Hematopoietic multipotent progenitor cell (in vitro differentiated cells): ENCODE data around the gene TRIM14. TPM values are rescaled to one million over a fixed set of nuclear protein-coding genes. Genes with fewer than 3 reads are reported as not detected.
"Not testable (repeated sequence)": the region's sequence is repeated elsewhere in the genome, so short reads cannot be mapped to it uniquely, and the experiment has no call there.

Experiments used
- DNase-seq, 3 donors: peaks; one replicate each; pipeline ENCODE4 v3.0.0-alpha.2; 2011 to 2015; ENCODE audit warnings: low read depth in 2 of 3, low spot score in 2 of 3
- total RNA-seq: library from RNA; depleted of rRNA; stranded (reverse); fragments of >200 nt; gene quantifications from one replicate; pipeline ENCODE4 v1.2.3, GENCODE V29; 2012

TRIM14 gene
- total RNA-seq, 1 donor: 33.4 TPM

DNA sequence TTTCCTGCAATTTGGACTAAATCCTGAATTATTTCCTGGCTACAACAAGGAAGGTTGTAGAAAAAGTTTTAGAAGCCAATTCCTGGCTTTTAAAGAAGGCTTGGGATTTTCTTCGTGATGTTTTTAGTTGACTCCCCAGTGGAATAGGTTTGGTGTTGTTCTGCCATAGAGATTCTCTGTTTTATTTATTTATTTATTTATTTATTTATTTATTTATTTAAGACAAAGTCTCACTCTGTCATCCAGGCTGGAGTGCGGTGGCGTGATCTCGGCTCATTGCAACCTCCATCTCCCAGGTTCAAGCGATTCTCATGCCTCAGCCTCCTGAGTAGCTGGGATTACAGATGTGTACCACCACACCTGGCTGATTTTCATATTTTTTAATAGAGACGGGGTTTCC is 1.9 kb downstream of the TRIM14 start:
- DNase-seq: not testable (repeated sequence)

DNA sequence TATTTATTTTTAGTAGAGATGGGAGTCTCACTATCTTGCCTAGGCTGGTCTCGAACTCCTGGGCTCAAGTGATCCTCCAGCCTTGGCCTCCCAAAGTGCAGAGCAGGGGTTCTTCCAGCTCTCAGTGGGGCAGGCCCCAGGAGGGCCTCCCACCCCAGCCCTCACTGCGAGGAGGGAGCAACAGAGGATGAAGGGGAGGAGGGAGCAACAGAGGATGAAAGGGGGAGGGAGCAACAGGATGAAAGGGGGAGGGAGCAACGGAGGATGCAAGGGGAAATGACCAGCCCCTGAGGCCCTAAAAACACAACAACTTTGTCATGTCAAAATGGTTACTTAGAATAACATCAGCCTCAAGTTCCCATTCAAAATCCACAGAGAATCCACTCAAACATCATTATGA is 10.0 kb downstream of the TRIM14 start:
- DNase-seq: no peak

DNA sequence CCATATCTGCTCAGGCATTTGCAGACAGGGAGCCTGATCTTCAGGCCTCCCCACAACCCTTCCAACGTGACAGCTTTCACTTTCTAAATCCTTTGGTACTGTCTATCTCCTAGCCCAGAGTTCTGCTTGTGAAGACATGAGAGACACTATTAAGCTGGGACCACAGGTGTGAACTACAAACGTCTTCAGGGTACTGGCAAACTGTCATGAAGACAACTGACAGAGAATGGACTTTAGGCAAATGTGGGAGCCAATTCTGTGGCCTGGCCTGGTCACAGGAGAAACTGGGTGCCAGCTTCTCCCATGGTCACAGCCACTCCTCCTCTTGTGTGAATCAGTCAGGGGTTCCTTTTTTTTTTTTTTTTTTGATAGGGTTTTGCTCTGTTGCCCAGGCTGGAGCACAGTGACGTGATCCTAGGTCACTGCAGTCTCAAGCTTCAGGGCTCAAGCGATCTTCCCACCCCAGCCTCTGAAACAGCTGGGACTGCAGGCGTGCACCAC is 10.4 kb downstream of the TRIM14 start:
- peak in 2 of 3 donors; percentile 64 to 65 for DNase-seq

DNA sequence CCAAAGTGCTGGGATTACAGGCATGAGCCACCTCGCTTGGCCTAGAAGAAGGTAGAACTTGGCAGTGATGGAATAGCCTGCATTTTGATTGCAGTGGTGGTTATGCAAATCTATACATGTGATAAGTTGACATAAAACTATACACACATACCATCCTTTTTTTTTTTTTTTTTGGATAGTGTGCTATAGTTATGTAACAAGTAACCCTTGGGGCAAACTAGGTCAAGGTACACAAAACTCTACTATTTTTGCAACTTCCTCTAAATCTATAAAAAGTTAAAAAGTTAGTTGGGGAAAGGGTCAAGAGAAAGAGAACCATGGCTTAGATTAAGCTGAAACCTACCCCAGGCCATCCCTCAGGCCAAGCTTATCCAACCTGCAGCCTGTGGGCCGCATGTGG is 11.1 kb downstream of the TRIM14 start:
- DNase-seq: no peak

DNA sequence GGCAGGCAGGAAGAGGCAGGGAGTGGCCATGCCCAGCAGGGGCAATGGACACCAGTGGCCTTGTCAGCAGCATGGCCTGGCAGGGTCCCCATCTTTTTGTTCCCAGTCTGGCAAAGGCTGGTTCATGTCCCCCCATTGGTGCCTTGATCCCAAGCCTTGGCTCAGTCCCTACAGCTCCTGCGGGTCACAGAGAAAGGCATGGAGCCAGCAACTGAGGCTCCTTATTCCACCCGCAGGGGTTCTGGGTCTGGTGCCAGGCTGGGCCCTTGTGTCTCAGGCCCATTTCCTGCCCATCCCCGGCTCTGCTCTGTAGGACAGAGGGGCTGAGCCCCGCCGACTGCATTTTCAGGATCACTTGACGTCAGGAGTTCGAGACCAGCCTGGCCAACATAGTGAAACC is 14.0 kb downstream of the TRIM14 start:
- DNase-seq: no peak

DNA sequence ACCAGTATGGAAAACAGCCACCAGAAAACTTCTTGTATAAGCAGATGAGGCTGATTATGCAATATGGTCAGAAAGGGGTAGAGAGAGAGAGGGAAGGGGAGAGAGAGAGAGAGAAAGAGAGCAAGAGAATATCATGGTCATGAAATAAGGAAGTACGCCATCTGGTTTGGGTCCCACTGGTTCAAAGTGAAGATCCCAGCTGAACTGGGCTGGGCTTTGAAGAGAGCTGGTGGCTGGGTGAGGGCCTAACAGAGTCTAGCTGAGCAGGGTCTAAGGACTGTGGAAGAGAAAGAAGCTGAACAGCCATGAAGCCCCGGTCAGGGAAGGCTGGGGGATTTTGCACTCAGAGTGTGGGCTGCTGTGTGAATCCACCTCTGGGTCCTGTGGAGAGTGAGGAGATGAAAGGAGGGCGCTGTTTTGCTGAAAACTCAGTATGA is 14.6 kb downstream of the TRIM14 start:
- peak in 2 of 3 donors; percentile 56 to 87 for DNase-seq

DNA sequence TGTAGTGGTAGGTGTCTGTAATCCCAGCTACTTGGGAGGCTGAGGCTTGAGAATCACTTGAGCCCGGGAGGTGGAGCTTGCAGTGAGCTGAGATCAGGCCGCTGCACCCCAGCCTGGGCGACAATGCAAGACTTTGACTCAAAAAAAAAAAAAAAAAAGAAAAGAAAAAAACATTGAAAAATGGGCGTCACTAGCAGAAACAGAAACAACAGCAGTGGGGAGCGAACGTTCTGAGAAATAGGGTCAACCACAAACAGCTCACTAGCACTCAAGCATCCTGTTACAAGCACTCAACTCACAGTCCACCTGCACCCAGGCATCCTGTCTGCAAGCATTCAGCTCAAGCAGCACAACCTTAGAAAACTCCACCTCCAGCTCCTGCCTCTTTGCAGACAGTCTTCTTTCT is 17.2 kb downstream of the TRIM14 start:
- DNase-seq: peak; percentile 70 to 94 (median 89)

DNA sequence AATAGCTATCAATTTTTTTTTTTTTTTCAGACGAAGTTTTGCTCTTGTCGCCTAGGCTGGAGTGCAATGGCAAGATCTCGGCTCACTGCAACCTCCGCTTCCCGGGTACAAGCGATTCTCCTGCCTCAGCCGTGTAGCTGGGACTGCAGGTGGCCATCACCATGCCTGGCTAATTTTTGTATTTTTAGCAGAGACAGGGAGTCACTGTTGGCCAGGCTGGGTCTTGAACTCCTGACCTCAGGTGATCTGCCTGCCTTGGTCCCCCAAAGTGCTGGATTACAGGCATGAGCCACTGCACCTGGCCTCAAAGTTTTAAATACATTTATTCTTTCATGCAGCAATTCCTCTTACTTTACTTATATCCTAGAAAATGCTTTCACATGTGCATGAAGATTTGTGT is 17.6 kb downstream of the TRIM14 start:
- no peak for DNase-seq

DNA sequence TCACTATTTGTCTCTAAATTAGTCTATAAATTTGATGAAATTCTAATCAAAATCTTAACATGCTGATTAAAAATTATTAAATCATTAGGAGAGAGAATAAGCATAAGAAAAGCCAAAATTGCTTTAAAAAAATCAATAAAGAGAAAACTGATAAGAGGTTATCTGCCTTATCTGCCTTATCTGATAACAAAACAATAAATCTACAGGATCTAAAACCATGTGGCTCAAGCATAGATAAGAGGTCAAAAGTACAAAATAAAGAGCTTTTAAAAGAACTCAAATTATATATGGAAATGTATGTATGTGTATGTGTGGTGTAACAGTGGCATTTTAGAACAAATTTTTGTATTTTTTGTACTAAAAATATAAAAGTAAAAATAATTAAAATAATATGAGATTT is 18.6 kb downstream of the TRIM14 start:
- DNase-seq: no peak

DNA sequence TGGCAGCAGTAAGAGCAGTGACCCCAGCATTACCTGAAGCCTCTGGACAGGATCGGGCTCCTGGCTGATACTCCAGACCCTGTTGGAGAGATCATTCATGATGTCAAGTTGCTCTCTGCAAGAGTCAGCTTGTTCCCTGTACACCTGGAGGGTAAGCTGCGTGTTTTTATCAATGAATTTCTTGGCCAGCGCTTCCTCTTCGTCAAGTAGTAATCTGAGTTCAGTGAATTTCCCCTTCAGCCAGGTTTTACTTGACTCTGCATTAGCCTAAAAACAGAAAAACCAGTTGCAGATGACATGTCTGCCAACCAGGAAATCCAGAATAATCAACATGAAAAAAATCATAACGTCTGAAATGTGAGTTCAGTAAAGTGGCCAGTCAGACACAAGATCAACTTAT is 19.1 kb downstream of the TRIM14 start:
- peak in 1 of 3 donors; percentile 34 for DNase-seq

DNA sequence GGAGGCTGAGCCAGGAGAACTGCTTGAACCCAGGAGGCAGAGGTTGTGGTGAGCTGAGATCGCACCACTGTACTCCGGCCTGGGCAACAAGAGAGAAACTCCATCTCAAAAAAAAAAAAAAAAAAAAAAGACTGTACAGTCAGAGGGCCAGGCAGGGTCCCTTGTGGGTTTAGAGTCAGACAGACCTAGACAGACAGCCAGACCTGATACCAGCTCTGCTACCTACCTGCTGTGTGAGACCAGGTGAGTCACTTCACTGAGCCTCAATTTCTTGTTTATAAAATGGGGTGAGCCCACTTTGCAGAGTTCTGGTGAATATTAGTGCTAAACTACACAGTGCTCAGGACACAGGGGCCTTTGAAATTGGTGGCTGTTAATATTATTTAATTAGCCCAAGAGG is 19.7 kb downstream of the TRIM14 start:
- DNase-seq: no peak

DNA sequence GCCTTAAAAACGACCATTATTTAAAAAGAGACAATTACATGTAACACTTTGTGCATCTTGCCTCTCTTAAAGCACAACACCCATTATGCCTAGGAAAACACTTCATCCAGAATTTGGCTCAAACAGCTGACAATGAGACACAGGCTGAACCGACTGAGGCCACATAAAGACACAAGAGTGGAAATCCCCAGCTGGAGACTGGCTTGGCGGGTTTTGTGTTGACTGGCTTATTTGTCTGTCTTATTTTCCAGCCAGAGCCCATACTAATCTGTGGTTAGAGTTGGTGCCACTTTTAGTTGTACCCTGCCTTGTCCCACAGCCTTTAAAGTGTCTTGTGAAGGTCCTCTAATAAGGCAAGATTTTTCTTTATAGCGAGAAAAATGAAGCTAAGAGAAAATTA is 21.2 kb downstream of the TRIM14 start:
- no peak for DNase-seq

DNA sequence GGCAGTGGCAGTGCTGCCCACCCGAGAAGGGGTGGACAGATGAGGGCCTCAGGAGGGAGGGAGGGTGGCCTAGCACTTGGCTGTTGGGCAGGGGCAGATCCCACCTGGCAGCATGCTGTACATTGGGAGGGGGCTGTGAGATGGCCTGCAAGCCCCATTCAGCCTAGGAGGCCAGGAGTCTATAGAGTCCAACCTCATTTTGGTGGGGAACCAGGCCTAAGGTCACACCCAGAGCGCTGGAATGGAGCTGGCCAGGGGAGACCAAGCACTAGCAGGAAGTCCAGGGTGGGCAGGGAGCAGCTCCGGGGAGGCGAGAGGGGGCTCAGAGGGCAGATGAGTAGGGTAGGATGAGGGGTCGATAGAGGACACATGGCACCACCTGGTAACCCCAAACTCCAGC is 22.9 kb downstream of the TRIM14 start:
- no peak for DNase-seq

DNA sequence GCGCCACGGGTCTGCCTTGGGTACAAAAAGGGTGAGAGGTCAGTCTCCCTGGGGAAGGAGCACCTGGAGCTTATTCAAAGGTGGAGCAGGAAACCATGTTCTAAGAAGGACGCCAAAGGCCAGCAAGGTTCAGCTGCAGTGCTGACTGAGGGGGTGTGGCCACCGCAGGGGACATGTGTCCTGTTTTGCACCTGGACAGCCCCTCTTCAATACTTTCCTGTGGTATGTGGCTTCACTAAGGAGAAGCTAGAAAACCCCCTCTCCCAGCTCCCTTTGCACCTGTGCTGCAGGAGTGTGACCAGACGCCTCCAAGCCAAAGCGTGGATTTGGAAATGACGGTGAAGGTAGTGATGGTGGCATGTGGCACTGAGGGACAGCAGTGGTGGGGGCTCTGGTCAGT is 23.6 kb downstream of the TRIM14 start:
- DNase-seq: no peak

DNA sequence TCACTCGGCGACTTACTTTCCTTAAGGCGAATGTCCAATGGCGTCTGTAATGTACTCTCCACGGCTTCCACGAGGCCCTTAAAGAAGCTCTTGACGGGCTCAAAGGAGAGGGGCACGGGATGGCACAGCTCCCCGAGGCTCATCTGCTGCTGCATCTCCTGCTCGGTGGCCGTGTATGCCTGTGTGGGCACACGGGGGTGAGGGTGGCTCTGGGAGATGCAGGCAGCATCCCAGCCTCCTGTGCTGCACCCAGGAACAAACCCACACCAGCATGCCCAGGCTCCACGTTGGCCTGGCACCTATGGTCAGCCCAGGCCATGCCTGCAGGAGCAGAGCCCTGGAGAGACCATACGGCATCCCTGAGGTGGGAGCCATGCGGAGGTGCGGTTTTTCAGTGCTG is 24.2 kb downstream of the TRIM14 start:
- DNase-seq: no peak

DNA sequence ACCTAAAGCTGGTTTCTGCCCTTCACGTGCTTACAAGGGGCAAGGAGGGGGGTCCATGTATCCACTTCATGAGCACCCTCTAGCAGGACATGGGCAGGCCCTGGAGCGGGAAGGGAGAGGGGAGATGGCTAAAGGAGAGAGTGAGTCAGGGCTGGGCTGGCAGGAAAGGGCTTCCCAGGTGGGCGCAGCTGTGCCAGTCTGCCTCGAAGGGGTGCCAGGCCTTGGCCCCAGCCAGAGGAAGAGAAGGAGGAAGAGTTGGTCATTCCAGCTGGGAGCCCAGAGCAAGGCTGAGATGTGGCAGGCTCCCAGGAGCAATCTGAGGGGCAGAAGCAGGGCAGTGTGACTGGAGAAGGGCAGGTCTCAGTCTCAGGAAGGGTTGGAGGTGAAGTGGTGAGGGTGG is 24.7 kb downstream of the TRIM14 start:
- DNase-seq: no peak

DNA sequence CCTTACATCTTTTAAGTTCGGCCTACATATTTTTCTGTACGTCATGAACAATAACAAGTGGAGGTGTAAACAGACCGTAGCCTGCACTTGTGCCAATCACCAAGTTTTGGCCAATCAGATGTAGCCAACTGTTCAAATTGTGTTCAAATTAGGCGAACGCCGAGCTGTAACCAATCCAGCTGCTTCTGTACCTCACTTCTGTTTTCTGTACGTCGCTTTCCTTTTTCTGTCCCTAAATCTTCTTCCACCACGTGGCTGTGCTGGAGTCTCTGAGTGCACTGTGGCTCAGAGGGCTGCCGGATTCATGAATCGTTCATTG is 26.4 kb downstream of the TRIM14 start:
- no peak for DNase-seq

DNA sequence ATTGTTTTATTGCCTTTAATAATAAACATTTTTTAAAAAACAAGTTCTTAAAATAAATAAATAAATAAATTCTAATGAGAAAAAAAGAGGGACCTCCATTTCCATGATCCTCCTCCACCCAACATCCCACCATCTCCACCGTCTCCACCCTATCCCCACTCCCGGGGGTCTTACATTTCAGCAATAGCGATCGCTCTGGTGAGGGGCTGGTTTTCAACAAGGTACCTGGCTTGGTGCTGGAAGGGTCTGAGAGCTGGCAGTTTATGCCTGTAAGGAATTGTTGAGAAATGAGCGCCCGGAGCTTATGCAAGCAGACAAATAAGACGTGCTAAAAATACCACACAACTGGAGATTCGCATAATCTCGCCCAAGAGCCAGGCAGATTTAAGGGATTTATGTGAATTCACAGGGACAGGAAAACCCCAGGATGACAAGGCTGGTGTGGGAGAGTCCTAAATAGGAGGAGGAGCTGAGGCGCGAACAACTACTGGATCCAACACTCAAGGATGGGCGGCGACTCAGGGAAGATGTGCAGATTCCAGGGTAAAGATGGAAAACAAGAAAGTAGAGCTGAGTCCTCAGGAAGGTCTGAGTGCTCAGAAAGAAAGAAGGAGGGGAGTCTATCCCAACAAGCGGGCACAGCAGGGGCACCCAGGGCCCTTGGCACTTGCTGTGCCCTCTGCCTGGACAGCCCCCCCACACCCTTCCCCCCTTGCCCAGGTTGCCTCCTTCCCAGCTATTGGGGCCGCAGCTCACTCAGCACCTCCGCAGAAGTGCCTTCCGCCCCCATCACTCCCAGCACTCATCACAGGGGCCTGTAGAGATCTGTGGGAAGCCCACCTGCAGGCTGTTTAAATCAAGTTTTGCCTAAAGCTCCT is 27.0 kb downstream of the TRIM14 start:
- no peak for DNase-seq

DNA sequence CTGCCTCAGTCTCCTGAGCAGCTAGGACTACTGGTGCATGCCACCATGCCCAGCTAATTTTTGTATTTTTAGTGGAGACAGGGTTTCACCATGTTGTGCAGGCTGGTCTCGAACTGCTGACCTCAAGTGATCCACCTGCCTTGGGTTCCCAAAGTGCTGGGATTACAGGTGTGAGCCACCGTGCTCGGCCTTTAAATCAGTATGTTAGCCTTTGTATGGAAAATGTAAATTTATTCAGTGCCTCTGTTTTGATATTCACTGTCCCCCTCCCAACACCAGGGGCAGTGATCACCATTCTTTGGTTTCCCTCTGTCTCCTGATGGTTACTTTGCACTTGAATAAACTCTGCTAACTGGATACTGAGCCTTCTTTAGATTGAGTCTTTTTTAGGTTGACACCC is 28.3 kb downstream of the TRIM14 start:
- not testable (repeated sequence) for DNase-seq

DNA sequence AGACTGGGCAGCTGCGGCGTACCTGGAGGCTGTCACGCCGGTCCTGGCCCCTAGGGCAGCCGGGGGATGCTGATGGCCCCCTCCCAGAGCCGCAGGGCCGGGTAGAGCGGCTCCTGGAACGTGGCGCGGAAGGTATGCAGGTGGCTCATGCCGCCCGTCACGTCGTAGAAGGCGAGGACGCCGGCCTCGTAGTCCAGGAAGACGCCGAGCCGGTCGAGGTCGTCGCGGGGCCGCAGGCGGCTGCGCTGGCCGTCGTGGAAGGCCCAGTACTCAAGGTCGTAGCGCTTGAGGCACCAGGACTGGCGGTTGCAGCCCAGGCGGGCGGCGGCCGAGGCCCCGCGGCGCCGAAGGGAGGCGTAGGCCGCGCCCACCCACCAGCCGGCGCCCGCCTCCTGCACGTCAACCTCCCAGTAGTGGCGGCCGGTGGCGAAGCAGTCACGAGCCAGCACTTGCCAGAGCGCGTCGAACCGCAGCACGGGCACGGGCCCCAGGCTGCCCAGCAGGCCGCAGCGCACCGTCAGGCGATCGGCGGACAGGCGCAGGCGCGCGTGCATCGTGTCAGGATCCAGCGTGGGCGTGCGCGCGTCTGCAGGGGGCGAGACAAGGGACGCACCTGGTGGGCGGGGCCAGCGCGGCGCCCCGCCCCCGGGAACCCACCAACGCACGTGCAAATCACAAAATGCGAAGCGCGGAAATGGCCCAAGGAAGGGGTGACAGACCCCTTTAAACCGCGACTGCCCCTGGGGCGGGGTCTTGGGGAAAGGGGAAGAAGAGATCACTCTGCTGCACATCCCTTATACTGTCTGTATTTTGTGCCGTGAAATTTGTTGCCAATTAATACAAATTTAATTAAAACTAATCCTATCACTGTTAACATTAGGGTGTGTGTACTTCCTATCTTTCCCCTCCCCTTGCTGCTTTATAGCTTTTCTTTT is 31.3 kb downstream of the TRIM14 start:
- DNase-seq: peak in 2 of 3 donors; percentile 84 to 85

DNA sequence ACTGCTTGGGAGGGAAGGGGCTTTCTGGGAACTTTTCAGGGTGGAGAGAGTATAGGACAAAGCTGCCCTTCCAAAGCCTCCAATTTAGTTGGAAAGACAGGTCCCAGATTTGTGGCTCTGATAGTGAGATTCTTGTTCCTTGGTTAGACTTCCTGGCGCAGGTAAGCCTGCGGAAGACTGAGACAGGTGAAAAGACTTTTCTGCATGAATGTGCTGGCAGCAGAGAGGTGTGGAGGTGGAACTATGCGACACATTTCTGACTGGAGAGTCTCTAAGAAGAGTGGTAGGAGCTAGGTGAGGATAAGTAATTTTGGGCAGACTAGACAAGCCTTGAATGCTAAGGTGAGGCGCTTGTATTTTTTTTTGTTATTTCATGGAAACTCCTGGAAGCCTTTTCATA is 32.6 kb downstream of the TRIM14 start:
- DNase-seq: no peak

DNA sequence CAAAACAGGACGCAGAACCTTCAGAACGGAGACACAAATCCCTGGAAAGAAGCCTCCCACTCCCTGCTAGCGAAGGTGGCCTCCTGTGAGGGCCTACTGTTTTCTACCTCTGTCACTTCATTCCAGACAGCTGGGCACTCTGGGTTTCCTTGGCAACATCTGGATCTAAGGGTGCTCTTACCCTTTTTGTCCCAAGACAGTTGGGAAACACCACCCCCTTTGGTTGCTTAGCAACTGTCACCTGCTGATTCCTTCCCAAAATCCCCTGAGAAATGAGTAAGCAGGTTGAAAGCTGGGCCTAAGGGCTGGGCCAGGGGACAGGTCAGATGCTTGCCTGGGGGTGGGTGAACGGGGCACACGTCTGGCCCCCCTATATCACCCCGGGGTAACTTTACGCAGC is 33.1 kb downstream of the TRIM14 start:
- no peak for DNase-seq
